HepG2 (cell line): ENCODE data around the gene SCYGR8. TPM values are rescaled to one million over a fixed set of nuclear protein-coding genes. Genes with fewer than 3 reads are reported as not detected.

ENCODE experiments used
- CBX5 ChIP-seq: sonication (generic); formaldehyde crosslinking; IDR thresholded peaks from 2 replicates; pipeline ENCODE4 v1.4.0; 2020; ENCODE audit warnings: missing genetic modification reagents, borderline replicate concordance
- NFKB2 ChIP-seq: sonication (generic); formaldehyde crosslinking; IDR thresholded peaks from 2 replicates; pipeline ENCODE4 v1.4.0; 2020; ENCODE audit warnings: missing genetic modification reagents, borderline replicate concordance
- ONECUT2 ChIP-seq: sonication (generic); formaldehyde crosslinking; IDR thresholded peaks from 2 replicates; pipeline ENCODE4 v1.4.0; 2020; ENCODE audit warnings: missing genetic modification reagents
- PHF8 ChIP-seq: sonication (generic); formaldehyde crosslinking; IDR thresholded peaks from 2 replicates; pipeline ENCODE4 v1.5.0; 2020; ENCODE audit warnings: missing genetic modification reagents
- POLR2A ChIP-seq, 2 experiments: IDR thresholded peaks; 2 replicates each; pipeline ENCODE4 v1.6.1; 2011; ENCODE audit warnings: low read depth in 2 of 2, low read length in 2 of 2, mild to moderate bottlenecking in 1 of 2, moderate library complexity in 1 of 2; ENCODE audit not compliant: insufficient read depth in 1 of 2
- ZBTB38 ChIP-seq: sonication (generic); formaldehyde crosslinking; IDR thresholded peaks from 2 replicates; pipeline ENCODE4 v1.5.1; 2020; ENCODE audit warnings: mild to moderate bottlenecking, missing genetic modification reagents
- ZKSCAN5 ChIP-seq: sonication (generic); formaldehyde crosslinking; IDR thresholded peaks from 2 replicates; pipeline ENCODE4 v1.5.1; 2020; ENCODE audit warnings: mild to moderate bottlenecking, missing genetic modification reagents
- polyA plus RNA-seq, 8 experiments: library from polyadenylated mRNA; depleted of rRNA in 3 of 8; stranded (reverse) in 7 of 8; unstranded in 1 of 8; fragments of >200 nt; fragmentation: Illumina TruSeq in 4 of 8; extraction: Trizol in 4 of 8; gene quantifications; 2 replicates each; pipeline versions ENCODE4 v1.2.1 to v1.2.3, GENCODE V29; 2011 to 2016; ENCODE audit warnings: low read depth in 4 of 8, missing spikeins in 1 of 8, mixed read lengths in 1 of 8; ENCODE audit not compliant: insufficient read depth in 1 of 8
- total RNA-seq, 5 experiments: library from RNA; depleted of rRNA; stranded (reverse); fragments of >200 nt; fragmentation: Illumina TruSeq; extraction: Trizol; gene quantifications; 2 replicates each; pipeline ENCODE4 v1.2.3, GENCODE V29; 2016; ENCODE audit warnings: low read depth in 1 of 5
- TF ChIP-seq, protein P1 (sequence below): sonication (generic); formaldehyde crosslinking; IDR thresholded peaks from one replicate; pipeline ENCODE4 v1.5.1; 2020; ENCODE audit warnings: mild to moderate bottlenecking, missing genetic modification reagents; ENCODE audit errors: not compliant biosample characterization
- TF ChIP-seq, protein P2 (sequence below): sonication (generic); formaldehyde crosslinking; IDR thresholded peaks from 2 replicates; pipeline ENCODE4 v1.8.0; 2022; ENCODE audit warnings: missing genetic modification reagents, mild to moderate bottlenecking, moderate library complexity, borderline replicate concordance
- TF ChIP-seq, protein P3 (sequence below): sonication (generic); formaldehyde crosslinking; IDR thresholded peaks from 2 replicates; pipeline ENCODE4 v1.4.0; 2020; ENCODE audit warnings: missing genetic modification reagents
- TF ChIP-seq, protein P4 (sequence below): sonication (generic); formaldehyde crosslinking; IDR thresholded peaks from 2 replicates; pipeline ENCODE4 v1.4.0; 2020; ENCODE audit warnings: missing genetic modification reagents
- TF ChIP-seq, protein P5 (sequence below), 2 experiments: sonication (generic) in 1 of 2; formaldehyde crosslinking in 1 of 2; IDR thresholded peaks; 2 replicates each; pipeline versions ENCODE4 v1.5.1 to v1.6.1; 2011 to 2020; ENCODE audit warnings: borderline replicate concordance in 1 of 2, low read depth in 1 of 2, low read length in 1 of 2, mild to moderate bottlenecking in 1 of 2, missing genetic modification reagents in 1 of 2, moderate library complexity in 1 of 2

The SCYGR8 gene
- total and polyA plus RNA-seq, 2 of the 13 experiments (the other 11 are each of a cell fraction or from before 2014, with no cell fraction given), result not detected

DNA sequence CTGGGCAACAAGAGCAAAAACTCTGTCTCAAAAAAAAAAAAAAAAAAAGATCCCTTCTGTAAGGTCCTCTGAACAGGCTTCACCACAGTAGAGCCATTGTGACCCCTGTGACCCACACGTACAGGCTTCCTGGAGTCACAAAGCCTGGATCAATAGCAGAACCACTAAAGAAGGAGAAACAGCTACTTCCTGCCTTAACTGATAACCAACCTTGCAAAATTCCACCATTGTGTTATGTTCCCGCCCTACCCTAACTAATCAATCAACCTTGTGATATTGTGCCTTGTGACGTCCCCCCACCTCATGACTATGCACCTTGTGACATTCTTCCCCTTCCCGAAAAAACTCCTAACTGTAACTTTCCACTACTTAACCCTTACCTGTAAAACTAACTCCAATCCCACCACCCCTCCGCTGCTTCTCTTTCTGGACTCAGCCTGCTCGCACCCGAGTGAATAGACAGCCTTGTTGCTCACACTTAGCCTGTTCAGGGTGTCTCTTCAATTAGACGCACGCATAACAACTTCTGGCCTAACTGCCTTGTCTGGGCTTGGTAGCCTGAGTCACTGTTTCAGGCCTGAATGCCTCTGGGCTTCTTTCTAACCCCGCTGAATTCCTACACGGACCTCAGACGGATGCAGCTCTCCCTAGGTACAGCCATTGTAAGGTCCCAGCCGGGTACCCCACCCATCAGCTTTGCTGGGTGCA lies 13.9 kb downstream of the SCYGR8 start (continued):
- TF ChIP-seq, protein P1, sequence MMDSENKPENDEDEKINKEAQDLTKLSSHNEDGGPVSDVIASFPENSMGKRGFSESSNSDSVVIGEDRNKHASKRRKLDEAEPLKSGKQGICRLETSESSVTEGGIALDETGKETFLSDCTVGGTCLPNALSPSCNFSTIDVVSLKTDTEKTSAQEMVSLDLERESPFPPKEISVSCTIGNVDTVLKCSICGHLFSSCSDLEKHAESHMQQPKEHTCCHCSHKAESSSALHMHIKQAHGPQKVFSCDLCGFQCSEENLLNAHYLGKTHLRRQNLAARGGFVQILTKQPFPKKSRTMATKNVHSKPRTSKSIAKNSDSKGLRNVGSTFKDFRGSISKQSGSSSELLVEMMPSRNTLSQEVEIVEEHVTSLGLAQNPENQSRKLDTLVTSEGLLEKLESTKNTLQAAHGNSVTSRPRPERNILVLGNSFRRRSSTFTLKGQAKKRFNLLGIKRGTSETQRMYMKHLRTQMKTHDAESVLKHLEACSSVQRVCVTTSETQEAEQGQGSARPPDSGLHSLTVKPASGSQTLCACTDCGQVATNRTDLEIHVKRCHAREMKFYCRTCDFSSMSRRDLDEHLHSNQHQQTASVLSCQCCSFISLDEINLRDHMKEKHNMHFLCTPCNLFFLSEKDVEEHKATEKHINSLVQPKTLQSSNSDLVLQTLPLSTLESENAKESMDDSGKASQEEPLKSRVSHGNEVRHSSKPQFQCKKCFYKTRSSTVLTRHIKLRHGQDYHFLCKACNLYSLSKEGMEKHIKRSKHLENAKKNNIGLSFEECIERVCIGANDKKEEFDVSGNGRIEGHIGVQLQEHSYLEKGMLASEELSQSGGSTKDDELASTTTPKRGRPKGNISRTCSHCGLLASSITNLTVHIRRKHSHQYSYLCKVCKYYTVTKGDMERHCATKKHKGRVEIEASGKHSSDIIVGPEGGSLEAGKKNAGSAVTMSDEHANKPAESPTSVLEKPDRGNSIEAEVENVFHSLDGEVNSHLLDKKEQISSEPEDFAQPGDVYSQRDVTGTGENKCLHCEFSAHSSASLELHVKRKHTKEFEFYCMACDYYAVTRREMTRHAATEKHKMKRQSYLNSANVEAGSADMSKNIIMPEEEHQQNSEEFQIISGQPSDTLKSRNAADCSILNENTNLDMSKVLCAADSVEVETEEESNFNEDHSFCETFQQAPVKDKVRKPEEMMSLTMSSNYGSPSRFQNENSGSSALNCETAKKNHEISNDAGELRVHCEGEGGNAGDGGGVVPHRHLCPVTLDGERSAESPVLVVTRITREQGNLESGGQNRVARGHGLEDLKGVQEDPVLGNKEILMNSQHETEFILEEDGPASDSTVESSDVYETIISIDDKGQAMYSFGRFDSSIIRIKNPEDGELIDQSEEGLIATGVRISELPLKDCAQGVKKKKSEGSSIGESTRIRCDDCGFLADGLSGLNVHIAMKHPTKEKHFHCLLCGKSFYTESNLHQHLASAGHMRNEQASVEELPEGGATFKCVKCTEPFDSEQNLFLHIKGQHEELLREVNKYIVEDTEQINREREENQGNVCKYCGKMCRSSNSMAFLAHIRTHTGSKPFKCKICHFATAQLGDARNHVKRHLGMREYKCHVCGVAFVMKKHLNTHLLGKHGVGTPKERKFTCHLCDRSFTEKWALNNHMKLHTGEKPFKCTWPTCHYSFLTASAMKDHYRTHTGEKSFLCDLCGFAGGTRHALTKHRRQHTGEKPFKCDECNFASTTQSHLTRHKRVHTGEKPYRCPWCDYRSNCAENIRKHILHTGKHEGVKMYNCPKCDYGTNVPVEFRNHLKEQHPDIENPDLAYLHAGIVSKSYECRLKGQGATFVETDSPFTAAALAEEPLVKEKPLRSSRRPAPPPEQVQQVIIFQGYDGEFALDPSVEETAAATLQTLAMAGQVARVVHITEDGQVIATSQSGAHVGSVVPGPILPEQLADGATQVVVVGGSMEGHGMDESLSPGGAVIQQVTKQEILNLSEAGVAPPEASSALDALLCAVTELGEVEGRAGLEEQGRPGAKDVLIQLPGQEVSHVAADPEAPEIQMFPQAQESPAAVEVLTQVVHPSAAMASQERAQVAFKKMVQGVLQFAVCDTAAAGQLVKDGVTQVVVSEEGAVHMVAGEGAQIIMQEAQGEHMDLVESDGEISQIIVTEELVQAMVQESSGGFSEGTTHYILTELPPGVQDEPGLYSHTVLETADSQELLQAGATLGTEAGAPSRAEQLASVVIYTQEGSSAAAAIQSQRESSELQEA (CRISPR knock-in tag), result no peak
- TF ChIP-seq ONECUT2 (peak; percentile 94), NFKB2 (no peak), ZKSCAN5 (CRISPR knock-in tag) (no peak), POLR2A (IDR thresholded peaks at IDR 0.05; ENCODE audit: insufficient read depth in 1 of 2, low read depth in 2 of 2, low read length in 2 of 2) (no peak), CBX5 (CRISPR knock-in tag) (no peak), ZBTB38 (CRISPR knock-in tag) (peak; percentile 92), PHF8 (CRISPR knock-in tag) (no peak)
- TF ChIP-seq, protein P2, sequence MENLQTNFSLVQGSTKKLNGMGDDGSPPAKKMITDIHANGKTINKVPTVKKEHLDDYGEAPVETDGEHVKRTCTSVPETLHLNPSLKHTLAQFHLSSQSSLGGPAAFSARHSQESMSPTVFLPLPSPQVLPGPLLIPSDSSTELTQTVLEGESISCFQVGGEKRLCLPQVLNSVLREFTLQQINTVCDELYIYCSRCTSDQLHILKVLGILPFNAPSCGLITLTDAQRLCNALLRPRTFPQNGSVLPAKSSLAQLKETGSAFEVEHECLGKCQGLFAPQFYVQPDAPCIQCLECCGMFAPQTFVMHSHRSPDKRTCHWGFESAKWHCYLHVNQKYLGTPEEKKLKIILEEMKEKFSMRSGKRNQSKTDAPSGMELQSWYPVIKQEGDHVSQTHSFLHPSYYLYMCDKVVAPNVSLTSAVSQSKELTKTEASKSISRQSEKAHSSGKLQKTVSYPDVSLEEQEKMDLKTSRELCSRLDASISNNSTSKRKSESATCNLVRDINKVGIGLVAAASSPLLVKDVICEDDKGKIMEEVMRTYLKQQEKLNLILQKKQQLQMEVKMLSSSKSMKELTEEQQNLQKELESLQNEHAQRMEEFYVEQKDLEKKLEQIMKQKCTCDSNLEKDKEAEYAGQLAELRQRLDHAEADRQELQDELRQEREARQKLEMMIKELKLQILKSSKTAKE (CRISPR knock-in tag), result no peak
- TF ChIP-seq, protein P3, sequence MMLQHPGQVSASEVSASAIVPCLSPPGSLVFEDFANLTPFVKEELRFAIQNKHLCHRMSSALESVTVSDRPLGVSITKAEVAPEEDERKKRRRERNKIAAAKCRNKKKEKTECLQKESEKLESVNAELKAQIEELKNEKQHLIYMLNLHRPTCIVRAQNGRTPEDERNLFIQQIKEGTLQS, result no peak
- TF ChIP-seq, protein P4, sequence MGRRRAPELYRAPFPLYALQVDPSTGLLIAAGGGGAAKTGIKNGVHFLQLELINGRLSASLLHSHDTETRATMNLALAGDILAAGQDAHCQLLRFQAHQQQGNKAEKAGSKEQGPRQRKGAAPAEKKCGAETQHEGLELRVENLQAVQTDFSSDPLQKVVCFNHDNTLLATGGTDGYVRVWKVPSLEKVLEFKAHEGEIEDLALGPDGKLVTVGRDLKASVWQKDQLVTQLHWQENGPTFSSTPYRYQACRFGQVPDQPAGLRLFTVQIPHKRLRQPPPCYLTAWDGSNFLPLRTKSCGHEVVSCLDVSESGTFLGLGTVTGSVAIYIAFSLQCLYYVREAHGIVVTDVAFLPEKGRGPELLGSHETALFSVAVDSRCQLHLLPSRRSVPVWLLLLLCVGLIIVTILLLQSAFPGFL (CRISPR knock-in tag), result no peak
- TF ChIP-seq, protein P5, sequence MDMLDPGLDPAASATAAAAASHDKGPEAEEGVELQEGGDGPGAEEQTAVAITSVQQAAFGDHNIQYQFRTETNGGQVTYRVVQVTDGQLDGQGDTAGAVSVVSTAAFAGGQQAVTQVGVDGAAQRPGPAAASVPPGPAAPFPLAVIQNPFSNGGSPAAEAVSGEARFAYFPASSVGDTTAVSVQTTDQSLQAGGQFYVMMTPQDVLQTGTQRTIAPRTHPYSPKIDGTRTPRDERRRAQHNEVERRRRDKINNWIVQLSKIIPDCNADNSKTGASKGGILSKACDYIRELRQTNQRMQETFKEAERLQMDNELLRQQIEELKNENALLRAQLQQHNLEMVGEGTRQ (IDR thresholded peaks at IDR 0.05; ENCODE audit: low read depth, low read length), result no peak
- TF ChIP-seq, protein P5 (CRISPR knock-in tag; IDR thresholded peaks at IDR 0.05; ENCODE audit: borderline replicate concordance), result no peak
